GM19238 (cell line): ENCODE results near the gene PCOLCE2.

ENCODE experiments used
- DNase-seq: peaks from one replicate; pipeline ENCODE4 v3.0.0; 2011; ENCODE audit warnings: low spot score; ENCODE audit not compliant: insufficient read length

The PCOLCE2 gene

GRCh38 chr3:142888481-142889211 lies at the start of gene PCOLCE2:
TSS of gene PCOLCE2 (minus strand) at chr3:142889083. CDS start at chr3:142888896, 187 bp downstream.
- DNase-seq, result peak; percentile 17

DNA sequence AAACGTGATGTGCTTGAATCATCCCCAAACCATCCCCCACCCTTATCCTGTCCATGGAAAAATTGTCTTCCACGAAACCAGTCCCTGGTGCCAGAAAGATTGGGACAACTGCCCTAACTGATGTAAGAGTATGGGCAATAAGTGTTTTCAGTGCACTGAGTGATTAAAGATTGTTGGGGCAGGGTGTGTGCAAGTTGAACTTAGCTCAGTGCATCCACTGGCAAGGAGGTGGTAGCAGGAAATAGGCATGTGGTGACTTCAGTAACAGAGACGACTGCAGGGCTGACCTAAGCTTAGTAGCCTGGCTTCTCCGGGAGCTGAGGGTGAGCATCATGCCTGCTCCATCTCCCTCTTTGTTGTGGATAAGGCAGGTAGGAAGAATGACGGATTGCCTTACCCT lies 47.1 kb upstream of the PCOLCE2 start:
- no peak for DNase-seq

DNA sequence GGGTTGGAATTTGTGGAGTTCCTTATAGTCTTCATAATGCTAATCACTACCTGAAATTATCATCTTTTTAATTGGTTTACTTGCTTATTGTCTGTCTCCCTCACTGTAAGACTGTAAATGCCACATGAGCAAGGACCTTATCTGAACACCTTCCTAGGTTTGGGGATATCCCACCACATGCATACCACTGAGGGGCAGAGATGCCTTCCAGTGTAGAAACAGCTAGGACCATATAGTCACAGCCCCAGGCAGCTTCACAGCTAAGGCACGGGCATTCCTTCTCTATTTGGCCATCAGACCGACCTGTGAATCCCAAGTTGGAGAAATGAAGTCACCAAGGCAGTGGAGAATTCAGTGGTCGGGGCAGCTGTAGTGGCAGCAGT lies 46.0 kb upstream of the PCOLCE2 start:
- DNase-seq, result no peak

GRCh38 chr3:142934128-142934886 lies 45.4 kb upstream of the PCOLCE2 start:
- DNase-seq, result no peak

GRCh38 chr3:142931222-142931621 lies 42.3 kb upstream of the PCOLCE2 start:
- DNase-seq, result peak; percentile 29

- no peak for DNase-seq
These were observed 41.6 kb upstream of the PCOLCE2 start for GRCh38 chr3:142930463-142930862.

DNA sequence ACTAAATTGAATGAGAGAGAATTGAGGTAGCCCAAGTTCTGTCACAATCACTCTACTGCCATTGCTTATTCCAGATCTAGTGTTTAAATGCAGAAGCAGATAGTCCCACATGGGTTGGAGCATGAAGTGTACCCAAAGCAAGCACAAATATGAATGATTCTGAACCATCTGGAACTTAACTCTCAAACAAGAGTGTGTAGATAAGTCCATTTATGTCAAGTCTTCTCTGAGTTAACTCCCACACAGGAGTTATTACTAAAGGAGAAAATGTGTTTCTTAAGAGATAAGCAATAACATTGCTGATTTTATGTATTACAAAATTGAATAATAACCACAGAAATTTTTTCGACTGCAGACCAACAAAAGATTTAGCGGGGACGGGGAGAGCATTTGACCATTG lies 41.0 kb upstream of the PCOLCE2 start:
- DNase-seq, result no peak

DNA sequence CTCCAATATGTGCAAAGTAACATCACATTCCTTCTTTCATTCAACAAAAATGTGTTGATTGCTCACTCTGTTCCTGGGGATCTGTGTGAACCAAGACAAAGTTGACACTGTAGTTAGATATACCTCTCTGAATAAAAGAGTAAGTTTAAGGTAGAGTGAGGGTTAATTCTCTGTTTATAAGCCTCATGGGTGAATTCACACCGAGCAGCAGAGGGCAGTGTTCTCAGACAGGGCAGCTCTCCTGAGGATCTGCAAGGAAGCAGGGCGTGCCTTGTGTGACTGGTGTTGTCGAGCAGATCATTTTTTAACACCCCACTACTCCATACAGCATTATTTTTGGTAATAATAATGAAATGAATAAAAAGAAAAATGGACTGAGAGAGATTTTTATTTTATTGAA lies 40.2 kb upstream of the PCOLCE2 start:
- DNase-seq, result no peak

GRCh38 chr3:142926368-142926944 lies 37.6 kb upstream of the PCOLCE2 start:
- DNase-seq, result no peak

GRCh38 chr3:142925140-142925539 lies 36.3 kb upstream of the PCOLCE2 start:
- no peak for DNase-seq

DNA sequence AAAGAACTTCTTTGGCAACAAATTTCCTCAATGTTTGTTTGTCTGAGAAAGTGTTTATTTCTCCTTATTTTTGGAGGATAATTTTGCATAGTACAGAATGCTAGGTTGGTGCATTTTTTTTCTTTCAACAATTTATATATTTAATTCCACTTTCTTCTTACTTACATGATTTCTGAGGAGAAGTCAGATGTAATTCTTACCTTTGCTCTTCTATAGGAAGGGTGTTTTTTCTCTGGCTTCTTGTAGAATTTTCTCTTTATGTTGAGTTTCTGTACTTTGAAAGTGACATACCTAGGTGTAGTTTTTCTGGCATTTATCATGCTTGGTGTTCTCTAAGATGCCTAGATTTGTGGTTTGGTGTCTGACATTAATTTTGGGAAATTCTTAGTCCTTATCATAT lies 34.8 kb upstream of the PCOLCE2 start:
- DNase-seq, result no peak

- no peak for DNase-seq
These were observed 27.7 kb upstream of the PCOLCE2 start for GRCh38 chr3:142916605-142917004.

DNA sequence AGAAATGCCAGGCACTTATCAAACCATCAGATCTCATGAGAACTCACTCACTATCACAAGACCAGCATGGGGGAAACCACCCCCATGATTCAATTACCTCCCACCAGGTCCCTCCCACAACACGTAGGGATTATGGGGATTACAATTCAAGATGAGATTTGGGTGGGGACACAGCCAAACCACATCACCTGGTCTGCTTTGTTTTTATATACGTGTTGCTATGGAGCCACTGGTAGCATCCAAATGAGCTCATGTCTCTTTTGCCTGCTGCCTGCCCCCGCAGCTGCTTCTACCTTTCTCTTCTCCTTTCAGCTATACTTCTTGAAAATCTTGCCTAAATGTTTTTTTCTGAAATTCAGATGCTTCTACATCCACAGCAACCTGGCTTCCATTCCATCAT lies 26.8 kb upstream of the PCOLCE2 start:
- no peak for DNase-seq

GRCh38 chr3:142914286-142914811 lies 25.5 kb upstream of the PCOLCE2 start:
- DNase-seq, result no peak

- DNase-seq, result no peak
These were observed 24.5 kb upstream of the PCOLCE2 start for GRCh38 chr3:142913432-142913831.

DNA sequence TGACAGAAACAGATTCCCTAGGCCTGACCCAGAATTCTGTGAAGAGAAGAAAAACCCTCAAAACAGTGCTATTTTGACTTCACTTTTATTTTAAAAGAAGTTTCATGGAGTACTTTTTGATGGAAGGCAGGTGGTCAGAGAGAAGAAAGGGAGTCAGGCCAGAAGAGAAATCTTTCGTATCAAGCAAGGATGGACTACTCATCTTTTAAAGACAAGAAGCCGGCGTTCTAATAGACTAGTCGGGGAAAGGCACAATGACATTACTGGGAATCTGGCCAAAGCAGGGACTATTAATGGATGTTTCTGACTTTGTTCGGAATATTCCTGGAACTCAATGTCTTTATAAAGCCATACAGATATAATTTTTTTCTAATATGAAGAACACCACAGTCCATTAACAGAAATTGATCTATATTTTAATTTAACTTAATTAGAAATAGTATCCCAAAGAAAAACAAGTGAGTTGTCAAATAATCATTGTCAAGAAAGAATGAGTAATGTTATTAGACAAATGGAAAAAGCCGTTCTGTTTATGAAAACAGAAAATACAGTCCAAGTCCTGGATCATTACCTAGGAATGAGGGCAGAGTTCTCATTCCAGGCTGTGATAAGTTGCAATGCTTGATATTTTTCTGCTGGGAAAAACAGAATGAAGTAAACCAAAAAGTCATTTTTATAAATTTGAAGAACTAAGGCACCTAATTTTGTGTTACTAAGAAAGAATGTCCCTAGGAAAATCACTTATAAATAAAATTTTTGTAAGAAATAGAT lies 23.7 kb upstream of the PCOLCE2 start:
- DNase-seq, result no peak

- no peak for DNase-seq
These were observed 21.4 kb upstream of the PCOLCE2 start for GRCh38 chr3:142910280-142910679.

- no peak for DNase-seq
These were observed 20.4 kb upstream of the PCOLCE2 start for GRCh38 chr3:142909282-142909681.

DNA sequence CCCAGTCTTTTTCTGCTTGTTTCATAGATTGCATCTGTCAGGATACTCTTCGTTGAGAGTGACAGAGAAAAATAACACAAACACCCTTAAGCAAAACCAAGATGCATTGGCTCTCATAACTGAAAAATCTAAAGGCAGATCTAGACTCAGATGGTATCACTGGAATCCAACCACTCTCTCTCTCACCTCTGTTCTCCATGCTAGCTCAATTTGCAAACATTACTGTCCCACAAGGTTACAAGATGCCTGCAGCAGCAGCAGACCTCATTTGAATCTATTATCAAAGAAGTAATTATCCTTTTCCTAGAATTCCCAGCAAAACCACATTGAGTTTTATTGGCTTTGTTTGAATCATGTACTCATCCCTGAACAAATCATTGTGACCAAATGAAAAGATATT lies 19.1 kb upstream of the PCOLCE2 start:
- DNase-seq, result no peak

DNA sequence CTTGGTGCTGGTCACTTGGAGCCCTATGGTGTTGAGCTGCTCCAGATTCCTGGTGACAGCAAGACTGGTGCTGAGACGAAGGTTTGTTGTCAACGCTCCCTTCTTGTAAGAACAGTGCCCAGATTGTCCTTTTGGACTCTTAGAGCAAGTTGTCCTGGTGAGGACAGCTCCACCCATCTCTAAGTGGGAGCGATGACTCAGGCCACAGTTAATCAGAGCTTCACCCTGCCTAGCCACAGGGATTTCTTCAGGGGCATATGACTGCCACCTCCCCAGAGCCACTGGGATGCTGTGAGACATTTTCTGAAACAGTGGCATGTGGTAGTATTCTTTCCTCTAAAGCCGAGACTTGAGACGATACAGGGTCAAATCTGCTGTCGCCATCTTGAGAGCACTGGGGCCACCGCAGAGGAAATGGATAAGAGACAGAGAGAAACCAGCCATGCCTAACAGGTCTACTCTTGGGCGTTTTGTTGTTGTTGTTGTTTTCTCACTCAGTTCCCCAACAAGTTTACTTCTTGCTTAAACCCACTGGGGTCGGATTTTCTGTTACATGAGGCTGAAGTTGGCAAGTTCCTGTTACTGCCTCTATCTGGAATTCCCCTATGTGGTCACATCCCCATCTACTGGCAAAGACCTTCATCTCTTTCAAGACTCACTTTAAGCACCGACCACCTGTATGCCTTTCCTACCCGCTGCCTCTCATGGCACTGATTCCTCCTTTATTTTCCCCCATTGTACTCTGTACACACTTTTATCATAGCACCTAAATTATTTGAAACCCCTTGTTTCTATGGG lies 16.0 kb upstream of the PCOLCE2 start:
- no peak for DNase-seq

DNA sequence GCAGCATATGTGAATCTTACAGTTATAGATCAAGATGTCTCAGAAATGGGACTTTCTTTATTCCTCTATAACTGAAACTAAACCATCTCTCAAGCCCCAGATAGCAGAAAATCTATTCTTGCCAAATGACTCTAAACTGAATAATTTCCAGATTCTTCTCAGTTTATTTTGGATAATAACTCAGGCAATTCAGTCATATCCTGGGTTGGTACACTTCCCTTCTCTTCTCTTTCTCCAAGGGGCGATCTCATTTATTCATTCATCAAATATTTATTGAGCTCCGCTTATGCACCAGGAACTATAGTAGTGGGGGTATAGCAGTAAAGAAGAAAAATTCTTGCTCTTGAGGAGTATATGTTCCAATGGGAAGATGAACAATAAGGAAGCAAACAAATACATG lies 13.5 kb upstream of the PCOLCE2 start:
- DNase-seq, result no peak
